ENCODE results near the gene AKR1E2. TPM values are rescaled to one million over a fixed set of nuclear protein-coding genes. Genes with fewer than 3 reads are reported as not detected.

The AKR1E2 gene
- total and polyA plus RNA-seq, 2 donors (not counting 1 experiment from before 2014, with no cell fraction given) = 0.42 TPM; not detected in 1

DNA sequence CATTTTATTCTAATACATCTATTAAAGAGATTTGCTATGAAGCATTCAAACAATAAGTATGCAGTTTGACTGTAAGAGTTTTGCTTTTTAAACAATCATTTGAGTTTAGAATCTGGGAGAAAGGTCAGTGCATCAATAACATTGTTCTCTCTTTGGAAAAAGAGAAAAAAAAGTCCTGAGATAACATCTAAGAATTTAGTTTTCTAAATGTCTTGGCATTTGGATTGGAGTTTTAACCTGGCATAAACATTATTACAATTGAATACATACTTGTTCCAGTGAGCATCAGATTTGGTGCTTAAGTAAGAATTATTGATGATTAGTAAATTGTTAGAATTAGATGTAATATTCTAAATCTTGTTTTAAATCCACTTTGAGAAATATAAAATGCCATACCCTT lies 47.2 kb upstream of the AKR1E2 start:
- no peak overlapping the region for H3K4me2 ChIP-seq (replicated peaks; ENCODE audit: low read depth, low read length, poor library complexity, severe bottlenecking)
- ChIA-PET POLR2A (no interaction called here), CTCF (no interaction called here)
- no peaks in the 10 kb centered on the region for H3K36me3 ChIP-seq (replicated peaks in 1 of 2; ENCODE audit: control extremely low read depth in 1 of 2, control insufficient read depth in 1 of 2, extremely low read depth in 1 of 2, insufficient read depth in 2 of 2, low read length in 1 of 2)
- DNase-seq (no peak), ATAC-seq (ENCODE audit: low read depth) (no peak)
- no peaks in the 10 kb centered on the region for H3K9me3 ChIP-seq (ENCODE audit: control extremely low read depth in 1 of 3, control insufficient read depth in 2 of 3, insufficient read depth in 1 of 3, low read length in 2 of 3)
- no peak overlapping the region for H3K27ac ChIP-seq (ENCODE audit: low read length in 2 of 2)
- Mint-ChIP-seq H3K9me3 (ENCODE audit: insufficient read depth) (no peaks in the 10 kb centered on the region), H3K27ac (no peak overlapping the region), H3K4me3 (no peak overlapping the region), H3K4me1 (no peaks in the 10 kb centered on the region), H3K27me3 (peaks cover 14% of the 10 kb centered on the region)
- TF ChIP-seq, protein P1, sequence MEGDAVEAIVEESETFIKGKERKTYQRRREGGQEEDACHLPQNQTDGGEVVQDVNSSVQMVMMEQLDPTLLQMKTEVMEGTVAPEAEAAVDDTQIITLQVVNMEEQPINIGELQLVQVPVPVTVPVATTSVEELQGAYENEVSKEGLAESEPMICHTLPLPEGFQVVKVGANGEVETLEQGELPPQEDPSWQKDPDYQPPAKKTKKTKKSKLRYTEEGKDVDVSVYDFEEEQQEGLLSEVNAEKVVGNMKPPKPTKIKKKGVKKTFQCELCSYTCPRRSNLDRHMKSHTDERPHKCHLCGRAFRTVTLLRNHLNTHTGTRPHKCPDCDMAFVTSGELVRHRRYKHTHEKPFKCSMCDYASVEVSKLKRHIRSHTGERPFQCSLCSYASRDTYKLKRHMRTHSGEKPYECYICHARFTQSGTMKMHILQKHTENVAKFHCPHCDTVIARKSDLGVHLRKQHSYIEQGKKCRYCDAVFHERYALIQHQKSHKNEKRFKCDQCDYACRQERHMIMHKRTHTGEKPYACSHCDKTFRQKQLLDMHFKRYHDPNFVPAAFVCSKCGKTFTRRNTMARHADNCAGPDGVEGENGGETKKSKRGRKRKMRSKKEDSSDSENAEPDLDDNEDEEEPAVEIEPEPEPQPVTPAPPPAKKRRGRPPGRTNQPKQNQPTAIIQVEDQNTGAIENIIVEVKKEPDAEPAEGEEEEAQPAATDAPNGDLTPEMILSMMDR (IDR thresholded peaks at IDR 0.05) = no peak
- no peak for TF ChIP-seq EZH2 (IDR thresholded peaks at IDR 0.05; ENCODE audit: borderline replicate concordance, insufficient read depth, low read depth, low read length, poor library complexity, severe bottlenecking)
- H3K9ac ChIP-seq (ENCODE audit: low read length) = no peak overlapping the region
- no peaks in the 10 kb centered on the region for H3K4me1 ChIP-seq (ENCODE audit: control insufficient read depth in 2 of 2, insufficient read depth in 2 of 2, low read length in 2 of 2)
- H2AFZ ChIP-seq (ENCODE audit: insufficient read depth, low read depth, low read length, poor library complexity, severe bottlenecking) = no peak overlapping the region
- no peaks in the 10 kb centered on the region for H4K20me1 ChIP-seq (ENCODE audit: control insufficient read depth, insufficient read depth, low read length, poor library complexity, severe bottlenecking)
- H3K79me2 ChIP-seq (ENCODE audit: control insufficient read depth, insufficient read depth, low read length) = no peaks in the 10 kb centered on the region
- no peaks in the 10 kb centered on the region for H3K27me3 ChIP-seq (replicated peaks in 1 of 4; ENCODE audit: control extremely low read depth in 1 of 4, control insufficient read depth in 3 of 4, insufficient read depth in 4 of 4, low read length in 3 of 4)
- no peak overlapping the region for H3K4me3 ChIP-seq (ENCODE audit: control extremely low read depth in 1 of 5, extremely low read depth in 1 of 5, insufficient read depth in 1 of 5, low read depth in 2 of 5, low read length in 4 of 5)
- intact Hi-C loops (cut with micrococcal nuclease) = no loop called here

GRCh38 chr10:4780091-4780490 lies 45.9 kb upstream of the AKR1E2 start:
- Mint-ChIP-seq H3K4me1 (no peaks in the 10 kb centered on the region), H3K27ac (no peak overlapping the region), H3K27me3 (peaks cover 12% of the 10 kb centered on the region), H3K4me3 (no peak overlapping the region), H3K9me3 (ENCODE audit: insufficient read depth) (no peaks in the 10 kb centered on the region)
- H3K9ac ChIP-seq (ENCODE audit: low read length) = no peak overlapping the region
- ChIA-PET CTCF (no interaction called here), POLR2A (no interaction called here)
- TF ChIP-seq EZH2 (IDR thresholded peaks at IDR 0.05; ENCODE audit: borderline replicate concordance, insufficient read depth, low read depth, low read length, poor library complexity, severe bottlenecking) = no peak
- TF ChIP-seq, protein P1 (IDR thresholded peaks at IDR 0.05) = no peak
- H3K27ac ChIP-seq (ENCODE audit: low read length in 2 of 2) = no peak overlapping the region
- ATAC-seq (ENCODE audit: low read depth) (no peak), DNase-seq (no peak)
- H3K4me2 ChIP-seq (replicated peaks; ENCODE audit: low read depth, low read length, poor library complexity, severe bottlenecking) = no peak overlapping the region
- no peak overlapping the region for H3K4me3 ChIP-seq (ENCODE audit: control extremely low read depth in 1 of 5, extremely low read depth in 1 of 5, insufficient read depth in 1 of 5, low read depth in 2 of 5, low read length in 4 of 5)
- H3K9me3 ChIP-seq (ENCODE audit: control extremely low read depth in 1 of 3, control insufficient read depth in 2 of 3, insufficient read depth in 1 of 3, low read length in 2 of 3) = no peaks in the 10 kb centered on the region
- H3K79me2 ChIP-seq (ENCODE audit: control insufficient read depth, insufficient read depth, low read length) = no peaks in the 10 kb centered on the region
- no peaks in the 10 kb centered on the region for H3K36me3 ChIP-seq (replicated peaks in 1 of 2; ENCODE audit: control extremely low read depth in 1 of 2, control insufficient read depth in 1 of 2, extremely low read depth in 1 of 2, insufficient read depth in 2 of 2, low read length in 1 of 2)
- H2AFZ ChIP-seq (ENCODE audit: insufficient read depth, low read depth, low read length, poor library complexity, severe bottlenecking) = no peak overlapping the region
- H3K27me3 ChIP-seq (replicated peaks in 1 of 4; ENCODE audit: control extremely low read depth in 1 of 4, control insufficient read depth in 3 of 4, insufficient read depth in 4 of 4, low read length in 3 of 4) = no peaks in the 10 kb centered on the region
- no peaks in the 10 kb centered on the region for H3K4me1 ChIP-seq (ENCODE audit: control insufficient read depth in 2 of 2, insufficient read depth in 2 of 2, low read length in 2 of 2)
- H4K20me1 ChIP-seq (ENCODE audit: control insufficient read depth, insufficient read depth, low read length, poor library complexity, severe bottlenecking) = no peaks in the 10 kb centered on the region
- no CpG with 5 or more reads among the region's 2 CpGs for whole genome bisulfite sequencing (ENCODE audit: insufficient coverage)
- intact Hi-C loops (cut with micrococcal nuclease) = no loop called here
